Panc1 (cell line): ENCODE data around the gene MS4A5. TPM values are rescaled to one million over a fixed set of nuclear protein-coding genes. Genes with fewer than 3 reads are reported as not detected.

Source experiments
- ATAC-seq: fragments of 200-7000 bp; cut with Tn5 transposase; 2 replicates; pipeline ENCODE4 v1.9.1; 2020; ENCODE audit warnings: mild to moderate bottlenecking, moderate library complexity
- BruUV-seq: library from RNA; stranded (reverse); fragments of 400-500 nt; replicated peaks from 2 replicates; lab custom pipeline; 2021; lab: Mats Ljungman, UMichigan
- CTCF ChIA-PET: fragments of 300-600 bp; sonication (Branson Sonifier 250); formaldehyde crosslinking; loops from one replicate; lab custom pipeline; 2022; ENCODE audit warnings: antibody characterized with exemption; lab: Charles Lee
- POLR2A ChIA-PET: fragments of 300-600 bp; sonication (Branson Sonifier 250); formaldehyde crosslinking; loops from one replicate; lab custom pipeline; 2022; ENCODE audit warnings: antibody characterized with exemption; lab: Charles Lee
- DNase-seq: peaks from one replicate; pipeline ENCODE4 v3.0.0-alpha.2; 2010; ENCODE audit warnings: low read depth, low spot score
- H3K27ac ChIP-seq: 2 replicates; pipeline ENCODE4 v1.5.1; 2011; ENCODE audit warnings: mild to moderate bottlenecking, low read length, inconsistent platforms
- H3K27me3 ChIP-seq: fragments of 200-500 bp; sonication (Bioruptor generic); 2 replicates; pipeline ENCODE4 v1.6.0; 2014; ENCODE audit warnings: low read length, inconsistent platforms; ENCODE audit not compliant: control insufficient read depth, insufficient read depth
- H3K36me3 ChIP-seq: fragments of 200-500 bp; sonication (Bioruptor generic); 2 replicates; pipeline ENCODE4 v1.5.1; 2014; ENCODE audit warnings: inconsistent platforms, mild to moderate bottlenecking, low read length, moderate library complexity; ENCODE audit not compliant: control insufficient read depth, insufficient read depth
- H3K4me1 ChIP-seq: 2 replicates; pipeline ENCODE4 v1.5.1; 2011; ENCODE audit warnings: inconsistent platforms, mild to moderate bottlenecking, low read length, moderate library complexity; ENCODE audit not compliant: control insufficient read depth, insufficient read depth
- H3K4me3 ChIP-seq, 2 experiments: 2 replicates each; pipeline ENCODE4 v1.5.1; 2011 to 2012; ENCODE audit warnings: low read depth in 2 of 2, low read length in 2 of 2, mild to moderate bottlenecking in 2 of 2, inconsistent platforms in 1 of 2, moderate library complexity in 1 of 2
- H3K9me3 ChIP-seq: fragments of 200-500 bp; sonication (Bioruptor generic); 2 replicates; pipeline ENCODE4 v1.5.1; 2014; ENCODE audit warnings: low read depth, mild to moderate bottlenecking, inconsistent platforms, low read length, moderate library complexity; ENCODE audit not compliant: control insufficient read depth, insufficient read depth
- CTCF ChIP-seq: fragments of 450-650 bp; IDR thresholded peaks from 2 replicates; pipeline ENCODE4 v1.5.1; 2017; ENCODE audit warnings: mild to moderate bottlenecking
- POLR2AphosphoS5 ChIP-seq: IDR thresholded peaks from 2 replicates; pipeline ENCODE4 v1.6.1; 2012; ENCODE audit warnings: mild to moderate bottlenecking, low read depth, low read length, moderate library complexity
- REST ChIP-seq, 2 experiments: IDR thresholded peaks; 2 replicates each; pipeline ENCODE4 v1.6.1; 2011 to 2012; ENCODE audit warnings: low read depth in 2 of 2, control low read depth in 1 of 2, low read length in 1 of 2, mild to moderate bottlenecking in 1 of 2, moderate library complexity in 1 of 2; ENCODE audit not compliant: insufficient read depth in 1 of 2
- SIN3A ChIP-seq: IDR thresholded peaks from 2 replicates; pipeline ENCODE4 v1.6.1; 2012; ENCODE audit warnings: low read depth, mild to moderate bottlenecking, low read length, moderate library complexity, borderline replicate concordance; ENCODE audit not compliant: insufficient read depth
- TCF7L2 ChIP-seq: IDR thresholded peaks from 2 replicates; pipeline ENCODE4 v1.6.1; 2011; ENCODE audit warnings: mild to moderate bottlenecking, low read depth, low read length, inconsistent platforms
- in situ Hi-C: cut with HindIII; loops from 2 replicates; pipeline ENCODE4 v1.10.0; 2016; ENCODE audit warnings: low sequenced_read_pairs, low pct_unique_long_range_greater_than_20kb
- intact Hi-C: fragments of 100-400 bp; cut with micrococcal nuclease; formaldehyde crosslinking; loops from one replicate; pipeline ENCODE4 v1.10.0; 2022; ENCODE audit not compliant: unreplicated experiment
- total RNA-seq: library from RNA; stranded (reverse); gene quantifications from one replicate; pipeline ENCODE4 v1.2.1, GENCODE V29; 2021; ENCODE audit not compliant: unreplicated experiment

Gene MS4A5
- total RNA-seq, 1 experiment from 2014 or later: not detected

- H3K27me3 ChIP-seq: no peaks in the 10 kb centered on the region
- intact Hi-C loops (no loop called here), in situ Hi-C loops (no loop called here)
- DNase-seq (no peak), ATAC-seq (no peak)
- no peak overlapping the region for H3K4me3 ChIP-seq
- H3K9me3 ChIP-seq: no peaks in the 10 kb centered on the region
- no peaks in the 10 kb centered on the region for H3K36me3 ChIP-seq
- ChIA-PET POLR2A (no interaction called here), CTCF (no interaction called here)
- BruUV-seq: no TSS peak
- no peak overlapping the region for H3K27ac ChIP-seq
- H3K4me1 ChIP-seq: no peaks in the 10 kb centered on the region
- no peak for TF ChIP-seq CTCF
- no peak for TF ChIP-seq TCF7L2
- no peak for TF ChIP-seq POLR2AphosphoS5
- TF ChIP-seq SIN3A: no peak
- TF ChIP-seq REST (IDR thresholded peaks at IDR 0.05; ENCODE audit: insufficient read depth in 1 of 2, low read depth in 2 of 2, low read length in 1 of 2): no peak
Observed at GRCh38 chr11:60420015-60420414, 9.4 kb upstream of the MS4A5 start.

- Histone ChIP-seq H3K4me3 (no peak overlapping the region), H3K36me3 (no peaks in the 10 kb centered on the region), H3K4me1 (no peaks in the 10 kb centered on the region), H3K27me3 (no peaks in the 10 kb centered on the region), H3K9me3 (no peaks in the 10 kb centered on the region), H3K27ac (no peak overlapping the region)
- CTCF ChIA-PET: no interaction called here
- no peak for ATAC-seq
- intact Hi-C loops: no loop called here
- TF ChIP-seq REST (IDR thresholded peaks at IDR 0.05; ENCODE audit: insufficient read depth in 1 of 2, low read depth in 2 of 2, low read length in 1 of 2) (no peak), SIN3A (no peak), CTCF (no peak), POLR2AphosphoS5 (no peak), TCF7L2 (no peak)
- POLR2A ChIA-PET: no interaction called here
- in situ Hi-C loops: no loop called here
- BruUV-seq: no TSS peak
- DNase-seq: no peak
Observed at GRCh38 chr11:60422609-60423008, 6.8 kb upstream of the MS4A5 start.
